Breast epithelium (tissue), 4 donors: ENCODE data around the gene NT5DC1. TPM values are rescaled to one million over a fixed set of nuclear protein-coding genes. Genes with fewer than 3 reads are reported as not detected.

Source experiments
- DNase-seq, 2 donors: peaks; one replicate each; pipeline ENCODE4 v3.0.0-alpha.2; 2019; ENCODE audit warnings: low spot score in 2 of 2
- H3K27ac ChIP-seq, 2 donors: fragments of 200-600 bp; sonication (generic) in 1 of 2; one replicate each; pipeline ENCODE4 v1.5.1; 2016 to 2019; ENCODE audit warnings: mild to moderate bottlenecking in 1 of 2
- H3K27me3 ChIP-seq, 2 donors: fragments of 200-600 bp; sonication (generic) in 1 of 2; one replicate each; pipeline versions ENCODE4 v1.5.1 to v1.6.0; 2017 to 2019; ENCODE audit warnings: control low read depth in 1 of 2, mild to moderate bottlenecking in 1 of 2
- H3K36me3 ChIP-seq: fragments of 200-600 bp; one replicate; pipeline ENCODE4 v1.5.1; 2019
- H3K4me1 ChIP-seq, 2 donors: fragments of 200-600 bp; sonication (generic); one replicate each; pipeline ENCODE4 v1.5.1; 2016 to 2019; ENCODE audit warnings: control low read depth in 1 of 2
- H3K4me3 ChIP-seq, 3 donors: fragments of 200-600 bp; sonication (generic); 1 replicate in 2 of 3; 2 replicates in 1 of 3; pipeline ENCODE4 v1.5.1; 2016 to 2019; ENCODE audit warnings: mild to moderate bottlenecking in 3 of 3, moderate library complexity in 2 of 3
- H3K9me3 ChIP-seq, 2 donors: fragments of 200-600 bp; sonication (generic) in 1 of 2; one replicate each; pipeline ENCODE4 v1.5.1; 2016 to 2019; ENCODE audit warnings: control low read depth in 1 of 2
- POLR2A ChIP-seq: fragments of 450-650 bp; IDR thresholded peaks from one replicate; pipeline ENCODE4 v1.6.1; 2016; ENCODE audit warnings: antibody characterized with exemption, mild to moderate bottlenecking, moderate library complexity
- POLR2AphosphoS5 ChIP-seq, 3 donors: sonication (generic); formaldehyde crosslinking; IDR thresholded peaks; one replicate each; pipeline ENCODE4 v1.6.1; 2017; ENCODE audit warnings: antibody characterized with exemption in 3 of 3
- intact Hi-C: fragments of 100-400 bp; cut with DNase I; formaldehyde crosslinking; loops from one replicate; pipeline ENCODE4 v1.15.1; 2023; ENCODE audit warnings: low total_unique reads
- total RNA-seq, 3 donors: library from RNA; depleted of rRNA; stranded (reverse); fragments of >200 nt; gene quantifications; one replicate each; pipeline ENCODE4 v1.1.0, GENCODE V29; 2016
- TF ChIP-seq, protein P1 (sequence below), 3 donors: fragments of 450-650 bp; IDR thresholded peaks; one replicate each; pipeline ENCODE4 v1.5.1; 2016 to 2017; ENCODE audit warnings: antibody characterized with exemption in 3 of 3, mild to moderate bottlenecking in 3 of 3, moderate library complexity in 3 of 3

NT5DC1 gene
- total RNA-seq, 3 donors from 2014 or later, result 11.2 to 13.3 (median 11.8) TPM

DNA sequence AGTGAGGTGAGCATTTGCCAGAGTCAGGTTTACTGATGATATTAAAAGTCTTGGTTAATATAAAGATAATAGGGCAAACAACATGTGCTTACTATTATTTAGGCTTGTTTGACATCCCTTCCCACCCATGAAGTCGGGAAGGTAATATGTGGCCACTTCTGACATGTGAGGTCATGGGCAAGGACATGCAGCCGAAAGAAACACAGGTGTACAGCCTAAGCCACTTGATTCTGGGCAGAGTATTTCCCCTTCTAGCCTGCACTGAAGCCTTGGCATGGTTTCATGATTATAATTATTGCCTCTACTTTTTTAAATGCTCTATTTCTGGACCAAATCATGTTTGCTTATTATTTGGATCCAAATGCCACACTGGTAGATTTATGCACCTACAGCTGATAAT is 100.9 kb downstream of the NT5DC1 start:
- no peak for DNase-seq
- H3K4me3 ChIP-seq, result no peak overlapping the region
- no peaks in the 10 kb centered on the region for H3K4me1 ChIP-seq
- intact Hi-C loops, result no loop called here
- H3K9me3 ChIP-seq, result no peaks in the 10 kb centered on the region
- H3K27ac ChIP-seq, result no peak overlapping the region
- no peaks in the 10 kb centered on the region for H3K36me3 ChIP-seq
- no peak for TF ChIP-seq POLR2A
- no peak for TF ChIP-seq POLR2AphosphoS5 (IDR thresholded peaks at IDR 0.05)
- TF ChIP-seq, protein P1, sequence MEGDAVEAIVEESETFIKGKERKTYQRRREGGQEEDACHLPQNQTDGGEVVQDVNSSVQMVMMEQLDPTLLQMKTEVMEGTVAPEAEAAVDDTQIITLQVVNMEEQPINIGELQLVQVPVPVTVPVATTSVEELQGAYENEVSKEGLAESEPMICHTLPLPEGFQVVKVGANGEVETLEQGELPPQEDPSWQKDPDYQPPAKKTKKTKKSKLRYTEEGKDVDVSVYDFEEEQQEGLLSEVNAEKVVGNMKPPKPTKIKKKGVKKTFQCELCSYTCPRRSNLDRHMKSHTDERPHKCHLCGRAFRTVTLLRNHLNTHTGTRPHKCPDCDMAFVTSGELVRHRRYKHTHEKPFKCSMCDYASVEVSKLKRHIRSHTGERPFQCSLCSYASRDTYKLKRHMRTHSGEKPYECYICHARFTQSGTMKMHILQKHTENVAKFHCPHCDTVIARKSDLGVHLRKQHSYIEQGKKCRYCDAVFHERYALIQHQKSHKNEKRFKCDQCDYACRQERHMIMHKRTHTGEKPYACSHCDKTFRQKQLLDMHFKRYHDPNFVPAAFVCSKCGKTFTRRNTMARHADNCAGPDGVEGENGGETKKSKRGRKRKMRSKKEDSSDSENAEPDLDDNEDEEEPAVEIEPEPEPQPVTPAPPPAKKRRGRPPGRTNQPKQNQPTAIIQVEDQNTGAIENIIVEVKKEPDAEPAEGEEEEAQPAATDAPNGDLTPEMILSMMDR (IDR thresholded peaks at IDR 0.05), result no peak
- H3K27me3 ChIP-seq, result no peaks in the 10 kb centered on the region

- Histone ChIP-seq H3K27me3 (no peaks in the 10 kb centered on the region), H3K9me3 (no peaks in the 10 kb centered on the region), H3K4me3 (no peak overlapping the region), H3K27ac (no peak overlapping the region), H3K4me1 (no peaks in the 10 kb centered on the region), H3K36me3 (no peaks in the 10 kb centered on the region)
- no peak for DNase-seq
- TF ChIP-seq POLR2A (no peak), POLR2AphosphoS5 (IDR thresholded peaks at IDR 0.05) (no peak)
- TF ChIP-seq, protein P1 (IDR thresholded peaks at IDR 0.05), result no peak
- intact Hi-C loops, result no loop called here
Observed at GRCh38 chr6:116205281-116205680, 104.6 kb downstream of the NT5DC1 start.

DNA sequence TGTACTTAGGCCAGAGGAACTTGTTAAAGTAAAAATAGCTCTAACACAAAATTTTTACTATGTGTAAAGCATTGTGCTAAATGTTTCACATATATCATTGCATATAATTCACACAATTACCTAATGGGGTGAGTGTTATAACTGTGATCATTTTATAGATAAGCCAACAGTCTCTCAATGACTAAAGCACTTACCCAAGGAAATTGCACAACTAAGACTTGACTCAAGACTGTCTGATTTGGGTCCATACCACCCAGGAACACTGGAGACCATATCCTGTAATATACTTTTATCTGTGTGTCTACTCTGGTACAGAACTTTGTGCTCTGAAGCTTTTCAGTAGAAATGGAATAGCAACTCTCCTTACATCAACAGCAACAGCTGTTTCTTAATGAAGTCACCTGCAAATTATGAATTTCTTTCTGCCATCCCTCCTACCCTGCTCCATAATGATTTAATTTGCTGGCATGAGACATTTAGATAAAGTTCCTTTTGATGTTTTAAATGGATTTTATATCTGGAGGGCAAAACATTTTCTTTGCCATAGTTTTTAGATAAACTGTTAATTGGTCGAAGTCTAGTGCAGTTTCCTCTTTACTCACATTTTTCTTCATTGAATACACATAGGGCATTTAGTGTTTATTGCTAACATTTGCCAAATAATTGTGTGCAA is 105.7 kb downstream of the NT5DC1 start:
- H3K27ac ChIP-seq, result no peak overlapping the region
- DNase-seq, result no peak
- H3K4me1 ChIP-seq, result no peaks in the 10 kb centered on the region
- TF ChIP-seq POLR2A, result no peak
- TF ChIP-seq, protein P1 (IDR thresholded peaks at IDR 0.05), result no peak
- no peak for TF ChIP-seq POLR2AphosphoS5 (IDR thresholded peaks at IDR 0.05)
- no peak overlapping the region for H3K4me3 ChIP-seq
- no peaks in the 10 kb centered on the region for H3K27me3 ChIP-seq
- intact Hi-C loops, result no loop called here
- H3K9me3 ChIP-seq, result no peaks in the 10 kb centered on the region
- no peaks in the 10 kb centered on the region for H3K36me3 ChIP-seq

DNA sequence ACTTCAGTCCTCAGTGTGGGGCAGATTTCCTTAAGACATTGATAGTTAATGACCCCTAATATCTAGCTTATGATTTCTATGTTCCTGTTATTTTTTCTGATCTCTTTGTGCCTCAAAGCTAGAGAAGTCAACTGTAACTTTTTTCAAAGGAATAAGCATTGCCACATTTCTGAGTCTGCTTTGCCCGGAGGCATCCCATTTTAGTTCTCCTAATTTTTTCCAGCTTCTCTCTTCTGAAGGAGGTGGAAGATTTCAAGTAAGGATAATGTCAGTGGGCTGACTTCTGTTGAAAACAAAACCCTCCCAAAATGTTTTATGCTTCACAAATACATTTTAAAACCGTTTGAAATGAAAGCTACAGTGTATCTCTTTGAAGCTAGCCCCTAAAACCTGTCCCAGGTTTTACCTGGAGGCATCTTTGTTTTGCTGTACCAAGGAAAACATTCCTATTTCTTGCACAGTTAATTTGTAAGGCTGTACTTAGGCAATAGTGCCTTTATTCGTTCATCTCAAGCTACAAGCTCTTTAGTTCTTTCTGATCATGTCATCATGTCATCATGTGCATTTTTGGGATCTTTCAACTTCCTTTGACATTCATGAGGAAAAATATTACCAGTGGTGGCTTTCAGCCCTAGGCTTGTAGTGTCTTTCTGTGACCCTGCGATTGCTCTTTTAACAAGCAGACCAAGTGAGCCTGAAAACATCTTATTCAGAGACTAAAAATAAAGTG is 107.6 kb downstream of the NT5DC1 start:
- Histone ChIP-seq H3K27ac (no peak overlapping the region), H3K27me3 (no peaks in the 10 kb centered on the region), H3K4me1 (no peaks in the 10 kb centered on the region), H3K36me3 (no peaks in the 10 kb centered on the region), H3K4me3 (no peak overlapping the region), H3K9me3 (no peaks in the 10 kb centered on the region)
- TF ChIP-seq, protein P1 (IDR thresholded peaks at IDR 0.05), result no peak
- TF ChIP-seq POLR2A (no peak), POLR2AphosphoS5 (IDR thresholded peaks at IDR 0.05) (no peak)
- intact Hi-C loops, result no loop called here
- no peak for DNase-seq

GRCh38 chr6:116210316-116210715 is 109.7 kb downstream of the NT5DC1 start:
- Histone ChIP-seq H3K9me3 (no peaks in the 10 kb centered on the region), H3K27ac (no peak overlapping the region), H3K4me3 (no peak overlapping the region), H3K4me1 (no peaks in the 10 kb centered on the region), H3K36me3 (no peaks in the 10 kb centered on the region), H3K27me3 (no peaks in the 10 kb centered on the region)
- DNase-seq, result no peak
- intact Hi-C loops, result no loop called here
- TF ChIP-seq POLR2AphosphoS5 (IDR thresholded peaks at IDR 0.05), result no peak
- no peak for TF ChIP-seq POLR2A
- TF ChIP-seq, protein P1 (IDR thresholded peaks at IDR 0.05), result no peak
